ENCODE data around the gene AMH. TPM values are rescaled to one million over a fixed set of nuclear protein-coding genes. Genes with fewer than 3 reads are reported as not detected.

The AMH gene
- total RNA-seq, 1 experiment from 2014 or later, result 1.9 TPM

GRCh38 chr19:2253106-2254063, 4.3 kb downstream of the AMH start:
- H3K9ac ChIP-seq (ENCODE audit: low read length), result no peak overlapping the region
- no peak overlapping the region for H2AFZ ChIP-seq (ENCODE audit: low read length)
- H3K4me1 ChIP-seq (ENCODE audit: low read length), result peaks cover 22% of the 10 kb centered on the region
- H3K4me3 ChIP-seq (ENCODE audit: low read length), result no peak overlapping the region
- H3K27me3 ChIP-seq (ENCODE audit: low read length), result no peaks in the 10 kb centered on the region
- H3K27ac ChIP-seq (ENCODE audit: low read length), result no peak overlapping the region
- peak; percentile 81 for DNase-seq
- H3K79me2 ChIP-seq (ENCODE audit: low read length), result no peaks in the 10 kb centered on the region
- peak overlapping the region; percentile 47 for H3K4me2 ChIP-seq (ENCODE audit: low read depth, low read length, poor library complexity, severe bottlenecking)
- H3K9me3 ChIP-seq (ENCODE audit: low read length), result no peaks in the 10 kb centered on the region
- no peaks in the 10 kb centered on the region for H3K36me3 ChIP-seq (ENCODE audit: insufficient read depth, low read length)
- peaks cover 19% of the 10 kb centered on the region for H4K20me1 ChIP-seq (ENCODE audit: insufficient read depth, low read depth, low read length)
- H3K9me2 ChIP-seq (replicated peaks; ENCODE audit: insufficient read depth, low read length), result no peaks in the 10 kb centered on the region

GRCh38 chr19:2254064-2254872, 5.1 kb downstream of the AMH start:
- Histone ChIP-seq H4K20me1 (ENCODE audit: insufficient read depth, low read depth, low read length) (peaks cover 12% of the 10 kb centered on the region), H3K9ac (ENCODE audit: low read length) (no peak overlapping the region), H3K36me3 (ENCODE audit: insufficient read depth, low read length) (no peaks in the 10 kb centered on the region), H3K4me1 (ENCODE audit: low read length) (peaks cover 25% of the 10 kb centered on the region), H3K79me2 (ENCODE audit: low read length) (no peaks in the 10 kb centered on the region), H3K9me3 (ENCODE audit: low read length) (no peaks in the 10 kb centered on the region), H3K27me3 (ENCODE audit: low read length) (no peaks in the 10 kb centered on the region), H3K4me2 (ENCODE audit: low read depth, low read length, poor library complexity, severe bottlenecking) (no peak overlapping the region), H3K27ac (ENCODE audit: low read length) (no peak overlapping the region), H2AFZ (ENCODE audit: low read length) (no peak overlapping the region), H3K9me2 (replicated peaks; ENCODE audit: insufficient read depth, low read length) (no peaks in the 10 kb centered on the region), H3K4me3 (ENCODE audit: low read length) (no peak overlapping the region)
- no peak for DNase-seq

- no peaks in the 10 kb centered on the region for H3K79me2 ChIP-seq (ENCODE audit: low read length)
- H4K20me1 ChIP-seq (ENCODE audit: insufficient read depth, low read depth, low read length), result peaks cover 12% of the 10 kb centered on the region
- no peak overlapping the region for H2AFZ ChIP-seq (ENCODE audit: low read length)
- H3K9ac ChIP-seq (ENCODE audit: low read length), result no peak overlapping the region
- H3K9me2 ChIP-seq (replicated peaks; ENCODE audit: insufficient read depth, low read length), result no peaks in the 10 kb centered on the region
- H3K4me1 ChIP-seq (ENCODE audit: low read length), result peaks cover 25% of the 10 kb centered on the region
- no peak for DNase-seq
- H3K9me3 ChIP-seq (ENCODE audit: low read length), result no peaks in the 10 kb centered on the region
- H3K27ac ChIP-seq (ENCODE audit: low read length), result no peak overlapping the region
- no peak overlapping the region for H3K4me2 ChIP-seq (ENCODE audit: low read depth, low read length, poor library complexity, severe bottlenecking)
- no peaks in the 10 kb centered on the region for H3K36me3 ChIP-seq (ENCODE audit: insufficient read depth, low read length)
- no peak overlapping the region for H3K4me3 ChIP-seq (ENCODE audit: low read length)
- H3K27me3 ChIP-seq (ENCODE audit: low read length), result no peaks in the 10 kb centered on the region
Observed at GRCh38 chr19:2255112-2255845, 6.2 kb downstream of the AMH start.

GRCh38 chr19:2255982-2256685, 7.0 kb downstream of the AMH start, which contains the start of gene JSRP1:
TSS of gene JSRP1 (minus strand) at chr19:2256417. CDS start at chr19:2255314, 1,103 bp downstream.
- Histone ChIP-seq H3K36me3 (ENCODE audit: insufficient read depth, low read length) (no peaks in the 10 kb centered on the region), H3K27ac (ENCODE audit: low read length) (no peak within 1 kb of the TSS), H2AFZ (ENCODE audit: low read length) (no peak within 1 kb of the TSS), H3K4me3 (ENCODE audit: low read length) (no peak within 1 kb of the TSS), H3K9me3 (ENCODE audit: low read length) (no peaks in the 10 kb centered on the region), H3K9ac (ENCODE audit: low read length) (no peak within 1 kb of the TSS), H3K4me1 (ENCODE audit: low read length) (peaks cover 25% of the 10 kb centered on the region), H3K27me3 (ENCODE audit: low read length) (no peaks in the 10 kb centered on the region), H3K4me2 (ENCODE audit: low read depth, low read length, poor library complexity, severe bottlenecking) (no peak within 1 kb of the TSS), H4K20me1 (ENCODE audit: insufficient read depth, low read depth, low read length) (peaks cover 12% of the 10 kb centered on the region), H3K79me2 (ENCODE audit: low read length) (no peaks in the 10 kb centered on the region), H3K9me2 (replicated peaks; ENCODE audit: insufficient read depth, low read length) (no peaks in the 10 kb centered on the region)
- no peak for DNase-seq

- Histone ChIP-seq H3K9ac (ENCODE audit: low read length) (no peak overlapping the region), H3K4me1 (ENCODE audit: low read length) (peaks cover 17% of the 10 kb centered on the region), H3K9me2 (replicated peaks; ENCODE audit: insufficient read depth, low read length) (no peaks in the 10 kb centered on the region), H3K4me3 (ENCODE audit: low read length) (no peak overlapping the region), H4K20me1 (ENCODE audit: insufficient read depth, low read depth, low read length) (no peaks in the 10 kb centered on the region), H3K36me3 (ENCODE audit: insufficient read depth, low read length) (no peaks in the 10 kb centered on the region), H3K9me3 (ENCODE audit: low read length) (no peaks in the 10 kb centered on the region), H2AFZ (ENCODE audit: low read length) (no peak overlapping the region), H3K27ac (ENCODE audit: low read length) (no peak overlapping the region), H3K79me2 (ENCODE audit: low read length) (no peaks in the 10 kb centered on the region), H3K27me3 (ENCODE audit: low read length) (no peaks in the 10 kb centered on the region), H3K4me2 (ENCODE audit: low read depth, low read length, poor library complexity, severe bottlenecking) (no peak overlapping the region)
- no peak for DNase-seq
Observed at GRCh38 chr19:2259336-2259735, 10.2 kb downstream of the AMH start.

- no peaks in the 10 kb centered on the region for H4K20me1 ChIP-seq (ENCODE audit: insufficient read depth, low read depth, low read length)
- H3K27me3 ChIP-seq (ENCODE audit: low read length), result no peaks in the 10 kb centered on the region
- H3K9ac ChIP-seq (ENCODE audit: low read length), result no peak overlapping the region
- H3K4me2 ChIP-seq (ENCODE audit: low read depth, low read length, poor library complexity, severe bottlenecking), result no peak overlapping the region
- no peak overlapping the region for H2AFZ ChIP-seq (ENCODE audit: low read length)
- H3K9me2 ChIP-seq (replicated peaks; ENCODE audit: insufficient read depth, low read length), result no peaks in the 10 kb centered on the region
- no peak overlapping the region for H3K27ac ChIP-seq (ENCODE audit: low read length)
- no peaks in the 10 kb centered on the region for H3K36me3 ChIP-seq (ENCODE audit: insufficient read depth, low read length)
- no peak overlapping the region for H3K4me3 ChIP-seq (ENCODE audit: low read length)
- no peak for DNase-seq
- H3K9me3 ChIP-seq (ENCODE audit: low read length), result no peaks in the 10 kb centered on the region
- H3K79me2 ChIP-seq (ENCODE audit: low read length), result no peaks in the 10 kb centered on the region
- peaks cover 19% of the 10 kb centered on the region for H3K4me1 ChIP-seq (ENCODE audit: low read length)
Observed at GRCh38 chr19:2260341-2260805, 11.2 kb downstream of the AMH start.

GRCh38 chr19:2261438-2262172, 12.5 kb downstream of the AMH start:
- no peaks in the 10 kb centered on the region for H3K9me3 ChIP-seq (ENCODE audit: low read length)
- no peak overlapping the region for H2AFZ ChIP-seq (ENCODE audit: low read length)
- H3K9me2 ChIP-seq (replicated peaks; ENCODE audit: insufficient read depth, low read length), result no peaks in the 10 kb centered on the region
- no peak overlapping the region for H3K4me3 ChIP-seq (ENCODE audit: low read length)
- H3K4me2 ChIP-seq (ENCODE audit: low read depth, low read length, poor library complexity, severe bottlenecking), result no peak overlapping the region
- no peaks in the 10 kb centered on the region for H3K36me3 ChIP-seq (ENCODE audit: insufficient read depth, low read length)
- no peaks in the 10 kb centered on the region for H3K79me2 ChIP-seq (ENCODE audit: low read length)
- H3K4me1 ChIP-seq (ENCODE audit: low read length), result peaks cover 20% of the 10 kb centered on the region
- H3K27me3 ChIP-seq (ENCODE audit: low read length), result no peaks in the 10 kb centered on the region
- peak; percentile 87 for DNase-seq
- no peak overlapping the region for H3K9ac ChIP-seq (ENCODE audit: low read length)
- H3K27ac ChIP-seq (ENCODE audit: low read length), result no peak overlapping the region
- H4K20me1 ChIP-seq (ENCODE audit: insufficient read depth, low read depth, low read length), result no peaks in the 10 kb centered on the region
